ENCODE measurements around the gene GRIK1.

Gene GRIK1

DNA sequence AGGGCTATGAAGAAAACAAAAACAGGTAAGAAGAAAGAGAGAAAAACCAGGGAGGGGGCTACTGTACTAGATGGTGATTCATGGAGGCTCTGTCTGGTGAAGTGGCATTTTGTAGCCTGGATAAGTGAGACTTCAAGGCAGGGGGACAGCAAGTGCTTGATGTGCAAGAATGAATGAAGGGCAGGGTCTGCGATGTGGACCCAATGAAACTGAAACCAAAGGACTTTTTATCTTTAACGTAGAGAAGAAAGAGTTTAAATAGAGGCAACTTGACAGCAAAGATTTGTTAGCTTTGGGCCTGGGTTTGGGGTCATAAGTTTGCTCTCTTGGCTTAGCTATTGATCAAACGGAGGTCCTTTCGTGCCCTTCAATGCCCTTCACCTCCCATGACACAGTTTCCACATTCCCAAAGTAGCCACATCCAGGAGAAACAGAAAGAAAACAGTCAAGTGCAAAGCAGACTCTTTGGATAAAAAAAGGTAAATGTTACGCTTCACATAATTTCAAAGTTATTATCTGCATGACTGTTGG is 291.0 kb downstream of the GRIK1 start:
- Histone ChIP-seq H3K9ac (ENCODE audit: low read length) (no peak overlapping the region), H3K27ac (ENCODE audit: low read length) (no peak overlapping the region), H3K4me3 (ENCODE audit: low read length) (no peak overlapping the region), H3K27me3 (ENCODE audit: control insufficient read depth, insufficient read depth, low read length) (no peaks in the 10 kb centered on the region), H3K36me3 (ENCODE audit: control insufficient read depth, low read depth, low read length) (no peaks in the 10 kb centered on the region), H3K9me3 (ENCODE audit: control insufficient read depth, low read depth, low read length) (no peaks in the 10 kb centered on the region), H3K4me1 (ENCODE audit: control insufficient read depth, low read depth, low read length) (no peaks in the 10 kb centered on the region)

DNA sequence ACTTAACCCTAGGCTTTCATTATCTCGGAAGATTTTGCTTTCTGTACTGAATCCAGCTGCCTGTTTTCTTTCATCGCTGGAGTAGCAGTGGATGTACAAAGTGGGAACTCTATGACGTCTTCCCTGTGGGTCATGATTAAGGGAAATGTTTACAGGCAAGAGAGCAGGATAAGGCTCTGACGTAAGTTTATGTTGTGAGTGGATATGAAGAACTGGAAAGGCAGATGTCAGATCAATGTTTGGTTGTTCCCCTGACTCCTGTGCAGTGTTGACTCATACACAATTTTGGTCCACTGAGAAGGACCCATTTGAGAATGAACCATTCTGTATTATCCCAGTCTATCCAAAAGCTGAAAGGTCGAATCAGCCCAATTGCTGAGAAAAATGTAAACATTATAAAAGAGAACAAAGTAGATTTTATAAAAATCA is 292.4 kb downstream of the GRIK1 start:
- H3K27ac ChIP-seq (ENCODE audit: low read length): no peak overlapping the region
- H3K4me1 ChIP-seq (ENCODE audit: control insufficient read depth, low read depth, low read length): no peaks in the 10 kb centered on the region

DNA sequence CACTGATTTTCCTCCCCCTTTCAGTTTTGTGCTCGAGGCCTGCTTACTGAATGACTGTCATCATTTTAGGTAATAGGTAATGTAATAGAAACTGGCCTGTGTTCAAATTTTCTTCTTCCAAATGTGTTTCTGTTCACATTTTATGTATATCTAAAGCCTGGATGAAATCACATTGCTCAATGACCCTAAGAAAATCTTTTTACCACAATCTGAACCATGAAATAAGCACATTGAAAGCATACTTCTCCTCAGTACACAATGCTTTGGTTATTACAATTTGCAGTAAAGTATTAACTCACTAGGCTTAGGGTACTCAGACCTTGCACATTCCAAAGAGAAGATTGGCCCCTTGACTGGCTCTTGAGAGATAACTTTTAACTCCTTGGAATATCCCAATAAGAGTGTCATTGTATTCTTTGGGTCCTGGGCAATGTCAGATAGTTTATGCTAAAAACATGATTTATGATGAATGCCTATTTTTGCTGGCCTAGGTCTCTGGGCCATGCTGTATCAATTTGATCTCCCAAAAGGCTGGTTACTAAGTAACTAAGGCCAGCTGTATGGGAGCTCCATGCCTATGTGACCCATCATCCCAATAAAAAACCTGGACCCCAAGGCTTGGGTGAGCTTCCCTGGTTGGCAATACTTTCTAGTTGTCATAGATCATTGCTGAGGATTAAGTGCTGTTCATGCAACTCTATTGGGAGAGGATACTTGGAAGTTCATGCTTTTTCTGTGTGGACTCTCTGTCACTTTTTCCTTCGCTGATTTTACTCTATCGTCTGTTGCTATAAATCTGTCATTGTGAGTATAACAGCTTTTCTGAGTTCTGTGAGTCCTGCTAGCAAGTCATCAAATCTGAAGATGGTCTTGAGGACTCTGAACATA is 293.9 kb downstream of the GRIK1 start:
- no peak overlapping the region for H3K27ac ChIP-seq (ENCODE audit: low read length)
- no peak overlapping the region for H3K9ac ChIP-seq (ENCODE audit: low read length)
- no peaks in the 10 kb centered on the region for H3K36me3 ChIP-seq (ENCODE audit: control insufficient read depth, low read depth, low read length)
- H3K4me3 ChIP-seq (ENCODE audit: low read length): no peak overlapping the region
- H3K4me1 ChIP-seq (ENCODE audit: control insufficient read depth, low read depth, low read length): no peaks in the 10 kb centered on the region
- H3K27me3 ChIP-seq (ENCODE audit: control insufficient read depth, insufficient read depth, low read length): no peaks in the 10 kb centered on the region
- H3K9me3 ChIP-seq (ENCODE audit: control insufficient read depth, low read depth, low read length): no peaks in the 10 kb centered on the region

More for the DNA sequence above, 292.4 kb downstream of the GRIK1 start:
- Histone ChIP-seq H3K9ac (ENCODE audit: low read length) (no peak overlapping the region), H3K4me3 (ENCODE audit: low read length) (no peak overlapping the region), H3K9me3 (ENCODE audit: control insufficient read depth, low read depth, low read length) (no peaks in the 10 kb centered on the region), H3K36me3 (ENCODE audit: control insufficient read depth, low read depth, low read length) (no peaks in the 10 kb centered on the region), H3K27me3 (ENCODE audit: control insufficient read depth, insufficient read depth, low read length) (no peaks in the 10 kb centered on the region)

DNA sequence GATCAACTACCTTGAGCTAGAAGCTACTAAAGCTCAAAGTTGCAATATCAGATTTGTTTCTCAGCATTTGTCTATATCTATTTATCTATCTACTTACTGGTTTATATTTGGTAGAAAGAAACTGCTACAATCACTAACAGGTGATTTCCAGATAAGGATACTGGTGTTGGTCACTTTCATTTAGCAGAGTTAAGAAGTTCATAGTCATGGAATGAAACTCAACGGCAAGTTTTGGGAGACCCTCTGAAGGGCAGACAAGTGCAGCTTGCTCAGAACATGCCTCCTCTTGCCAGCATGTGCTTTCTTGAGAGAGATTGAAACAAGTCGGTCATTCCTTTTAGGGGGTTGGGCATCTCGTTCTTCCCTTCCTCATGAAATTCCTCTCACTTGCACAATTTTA is 296.5 kb downstream of the GRIK1 start:
- Histone ChIP-seq H3K9me3 (ENCODE audit: control insufficient read depth, low read depth, low read length) (no peaks in the 10 kb centered on the region), H3K4me3 (ENCODE audit: low read length) (no peak overlapping the region), H3K27me3 (ENCODE audit: control insufficient read depth, insufficient read depth, low read length) (no peaks in the 10 kb centered on the region), H3K4me1 (ENCODE audit: control insufficient read depth, low read depth, low read length) (no peaks in the 10 kb centered on the region), H3K9ac (ENCODE audit: low read length) (no peak overlapping the region), H3K36me3 (ENCODE audit: control insufficient read depth, low read depth, low read length) (no peaks in the 10 kb centered on the region), H3K27ac (ENCODE audit: low read length) (no peak overlapping the region)

DNA sequence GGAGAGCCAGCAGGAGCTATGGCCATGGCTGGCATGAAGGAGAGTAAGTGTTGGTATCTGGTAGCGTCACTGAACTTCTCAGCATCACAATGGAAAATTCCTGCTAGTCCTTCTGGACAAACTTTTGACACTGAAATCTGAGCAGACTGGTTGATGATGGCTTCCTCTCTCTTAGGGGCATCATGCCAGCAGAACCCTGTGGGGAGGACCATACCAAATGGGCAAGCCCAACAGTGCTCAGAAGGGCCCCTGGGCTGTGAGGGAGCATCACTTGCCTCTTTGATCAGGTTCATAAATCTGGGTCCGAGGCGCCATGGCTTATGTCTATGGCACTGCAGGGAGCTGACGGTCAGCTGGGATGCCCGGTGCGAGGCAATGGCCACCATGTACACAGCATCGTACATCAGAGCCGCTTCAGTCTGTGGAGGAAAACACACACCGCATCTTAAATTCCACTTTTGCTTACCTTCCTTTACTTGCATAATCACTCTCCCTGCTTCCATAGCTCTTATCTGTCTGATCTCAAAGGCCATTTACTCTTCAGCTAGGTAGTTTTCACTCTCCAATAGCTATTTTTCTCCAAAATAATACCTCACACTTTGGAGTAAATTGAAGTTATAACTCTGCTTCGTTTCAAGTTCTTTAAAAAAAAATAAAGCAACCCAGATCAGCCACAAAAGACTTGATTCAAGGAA is 297.1 kb downstream of the GRIK1 start:
- no peak overlapping the region for H3K4me3 ChIP-seq (ENCODE audit: low read length)
- H3K9me3 ChIP-seq (ENCODE audit: control insufficient read depth, low read depth, low read length): no peaks in the 10 kb centered on the region
- no peaks in the 10 kb centered on the region for H3K36me3 ChIP-seq (ENCODE audit: control insufficient read depth, low read depth, low read length)
- no peaks in the 10 kb centered on the region for H3K27me3 ChIP-seq (ENCODE audit: control insufficient read depth, insufficient read depth, low read length)
- no peaks in the 10 kb centered on the region for H3K4me1 ChIP-seq (ENCODE audit: control insufficient read depth, low read depth, low read length)
- no peak overlapping the region for H3K9ac ChIP-seq (ENCODE audit: low read length)
- no peak overlapping the region for H3K27ac ChIP-seq (ENCODE audit: low read length)

DNA sequence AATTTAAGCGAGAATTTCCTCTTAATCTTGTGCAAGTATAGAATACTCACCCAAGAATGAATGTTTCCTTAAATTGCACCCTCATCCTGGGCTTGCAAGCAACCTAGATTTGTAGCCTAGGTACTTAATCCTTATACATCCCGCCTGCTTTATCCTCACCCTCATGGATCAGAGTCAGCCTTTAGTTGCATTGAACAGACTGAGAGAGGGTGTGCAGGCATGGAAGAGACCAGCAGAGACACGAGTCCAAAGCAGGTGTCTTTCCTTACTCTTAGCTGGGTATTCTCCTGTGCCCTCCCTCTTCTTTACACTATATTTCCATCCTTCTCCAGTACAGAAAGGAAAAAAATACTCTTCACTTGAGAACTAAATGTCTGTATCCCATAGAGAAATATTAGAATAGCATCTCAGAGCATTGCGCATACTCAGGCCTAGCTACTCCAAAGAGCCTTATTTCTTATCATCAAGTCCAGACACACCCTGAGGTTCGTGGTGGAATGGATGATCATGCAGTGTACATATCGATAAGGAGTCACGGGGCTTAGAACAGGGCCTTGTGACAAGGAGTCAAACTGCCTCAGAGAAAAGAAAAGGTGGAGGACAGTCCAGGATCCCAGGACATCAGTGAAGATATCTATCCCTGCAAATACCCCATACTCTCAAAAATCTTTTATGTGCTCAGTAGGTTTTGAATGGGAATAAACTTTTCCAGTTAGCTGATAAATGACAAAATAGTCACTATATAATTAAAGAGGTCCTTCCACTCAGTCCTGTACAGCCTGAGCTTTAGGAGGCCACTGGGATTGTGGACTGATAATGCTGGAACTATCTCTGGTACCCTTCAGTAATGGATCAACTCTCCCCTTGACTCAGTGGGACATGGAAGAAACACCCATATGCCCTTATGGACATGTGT is 297.9 kb downstream of the GRIK1 start:
- no peak overlapping the region for H3K9ac ChIP-seq (ENCODE audit: low read length)
- no peaks in the 10 kb centered on the region for H3K9me3 ChIP-seq (ENCODE audit: control insufficient read depth, low read depth, low read length)
- H3K36me3 ChIP-seq (ENCODE audit: control insufficient read depth, low read depth, low read length): no peaks in the 10 kb centered on the region
- H3K27ac ChIP-seq (ENCODE audit: low read length): no peak overlapping the region
- no peak overlapping the region for H3K4me3 ChIP-seq (ENCODE audit: low read length)
- H3K27me3 ChIP-seq (ENCODE audit: control insufficient read depth, insufficient read depth, low read length): no peaks in the 10 kb centered on the region
- H3K4me1 ChIP-seq (ENCODE audit: control insufficient read depth, low read depth, low read length): no peaks in the 10 kb centered on the region

DNA sequence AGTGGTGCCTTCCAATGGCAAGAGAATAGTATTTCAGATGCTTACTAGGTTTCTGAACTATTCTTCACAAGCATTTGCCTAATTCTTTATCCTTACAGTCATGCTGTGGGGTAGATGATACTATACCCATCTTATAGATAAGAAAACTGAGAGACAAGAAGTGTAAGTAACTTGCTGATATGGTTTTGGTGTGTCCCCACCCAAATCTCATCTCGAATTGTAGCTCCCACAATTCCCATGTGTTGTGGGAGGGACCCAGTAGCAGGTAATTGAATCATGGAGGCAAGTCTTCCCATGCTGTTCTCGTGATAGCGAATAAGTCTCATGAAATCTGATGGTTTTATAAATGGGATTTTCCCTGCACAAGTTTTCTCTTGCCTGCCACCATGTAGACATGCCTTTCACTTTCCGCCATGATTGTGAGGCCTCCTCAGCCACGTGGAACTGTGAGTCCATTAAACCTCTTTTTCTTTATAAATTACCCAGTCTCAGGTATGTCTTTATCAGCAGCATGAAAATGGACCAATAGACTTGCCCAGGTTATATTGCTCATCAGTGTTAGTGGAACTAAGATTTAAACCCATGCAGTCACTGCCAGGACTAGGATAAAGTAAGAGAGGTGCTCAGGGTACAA is 298.7 kb downstream of the GRIK1 start:
- H3K4me1 ChIP-seq (ENCODE audit: control insufficient read depth, low read depth, low read length): no peaks in the 10 kb centered on the region
- no peak overlapping the region for H3K4me3 ChIP-seq (ENCODE audit: low read length)
- H3K27ac ChIP-seq (ENCODE audit: low read length): no peak overlapping the region
- no peak overlapping the region for H3K9ac ChIP-seq (ENCODE audit: low read length)
- no peaks in the 10 kb centered on the region for H3K9me3 ChIP-seq (ENCODE audit: control insufficient read depth, low read depth, low read length)
- no peaks in the 10 kb centered on the region for H3K27me3 ChIP-seq (ENCODE audit: control insufficient read depth, insufficient read depth, low read length)
- H3K36me3 ChIP-seq (ENCODE audit: control insufficient read depth, low read depth, low read length): no peaks in the 10 kb centered on the region

DNA sequence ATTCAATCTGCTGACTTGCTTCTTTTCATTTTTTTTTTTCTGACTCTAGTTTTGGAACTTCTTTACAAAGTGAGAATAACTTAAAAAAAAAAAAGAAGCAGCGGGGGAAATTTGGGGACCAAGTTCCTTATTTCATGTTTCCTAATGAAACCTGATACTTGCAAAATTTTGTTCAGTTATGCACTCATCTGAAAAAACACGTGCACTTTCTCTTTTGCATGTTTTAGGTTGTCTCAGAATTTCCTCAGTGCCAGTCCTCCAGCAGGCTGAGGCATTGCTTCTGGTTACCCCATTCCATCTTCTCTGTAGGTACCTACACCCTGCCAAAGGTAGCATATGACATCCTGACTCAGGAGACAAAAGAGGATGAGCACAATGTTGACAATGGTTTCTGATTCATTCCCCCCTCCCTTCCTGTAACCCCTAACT is 299.7 kb downstream of the GRIK1 start:
- Histone ChIP-seq H3K27me3 (ENCODE audit: control insufficient read depth, insufficient read depth, low read length) (no peaks in the 10 kb centered on the region), H3K36me3 (ENCODE audit: control insufficient read depth, low read depth, low read length) (no peaks in the 10 kb centered on the region), H3K9me3 (ENCODE audit: control insufficient read depth, low read depth, low read length) (no peaks in the 10 kb centered on the region), H3K4me1 (ENCODE audit: control insufficient read depth, low read depth, low read length) (no peaks in the 10 kb centered on the region), H3K4me3 (ENCODE audit: low read length) (no peak overlapping the region), H3K9ac (ENCODE audit: low read length) (no peak overlapping the region), H3K27ac (ENCODE audit: low read length) (no peak overlapping the region)

DNA sequence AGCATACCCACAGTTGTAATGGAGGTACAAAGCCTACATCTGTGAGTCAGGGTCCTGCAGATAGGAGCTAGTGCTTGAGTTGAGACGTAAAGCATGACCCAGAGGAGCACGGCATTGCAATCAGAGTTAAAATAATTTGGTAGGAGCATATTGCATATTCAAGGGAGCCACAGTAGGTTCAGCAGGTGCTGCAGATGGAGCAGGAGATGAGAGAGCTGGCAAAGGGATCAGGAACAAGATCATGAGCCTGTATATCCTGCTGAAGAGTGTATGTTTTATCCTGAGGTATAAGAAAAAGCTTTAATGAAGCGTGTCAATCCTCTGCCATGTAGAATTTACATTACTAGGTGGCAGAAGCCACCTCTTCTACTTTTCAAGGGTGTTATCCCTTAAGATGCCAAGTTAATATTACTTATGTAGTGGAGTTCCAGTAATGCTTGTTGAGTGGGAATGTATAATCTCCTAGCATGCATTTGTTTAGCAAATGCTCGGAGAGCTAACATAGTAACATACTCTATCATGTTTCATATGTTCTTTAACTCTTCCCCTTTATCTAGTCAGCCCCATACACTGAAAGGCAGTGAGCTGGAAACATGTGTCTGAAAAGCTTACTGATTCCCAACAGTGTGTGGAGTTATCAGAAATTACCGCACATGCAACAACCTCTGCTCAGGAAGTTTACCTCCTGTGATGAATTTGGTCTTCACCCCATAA is 300.3 kb downstream of the GRIK1 start:
- Histone ChIP-seq H3K4me1 (ENCODE audit: control insufficient read depth, low read depth, low read length) (no peaks in the 10 kb centered on the region), H3K27me3 (ENCODE audit: control insufficient read depth, insufficient read depth, low read length) (no peaks in the 10 kb centered on the region), H3K36me3 (ENCODE audit: control insufficient read depth, low read depth, low read length) (no peaks in the 10 kb centered on the region), H3K9ac (ENCODE audit: low read length) (no peak overlapping the region), H3K9me3 (ENCODE audit: control insufficient read depth, low read depth, low read length) (no peaks in the 10 kb centered on the region), H3K4me3 (ENCODE audit: low read length) (no peak overlapping the region), H3K27ac (ENCODE audit: low read length) (no peak overlapping the region)

DNA sequence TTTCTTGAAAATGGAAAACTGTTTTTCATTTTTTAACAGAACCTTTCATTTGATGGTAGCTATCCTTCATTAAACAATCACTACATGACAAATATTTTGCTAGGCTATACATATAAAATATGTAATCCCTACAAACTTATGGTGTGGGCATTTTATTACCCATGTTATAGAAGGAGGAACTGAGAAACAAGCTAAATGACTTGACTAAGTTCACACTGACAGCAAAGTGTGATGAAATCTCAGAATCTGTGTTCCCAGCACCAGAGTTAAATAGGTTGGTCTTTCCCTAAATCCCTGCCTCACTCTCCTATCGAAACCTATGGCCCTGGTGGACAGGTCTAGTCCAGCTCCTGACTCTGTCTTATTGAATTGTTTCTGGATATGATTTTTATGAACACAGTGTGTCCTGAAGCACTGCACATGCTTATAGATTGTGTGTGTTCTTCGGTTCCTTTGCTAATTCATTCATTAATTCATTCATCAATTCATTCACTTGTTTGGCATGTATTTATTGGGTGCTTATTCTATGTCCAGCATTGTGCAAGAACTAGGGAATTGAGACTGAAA is 301.0 kb downstream of the GRIK1 start:
- no peak overlapping the region for H3K4me3 ChIP-seq (ENCODE audit: low read length)
- no peaks in the 10 kb centered on the region for H3K27me3 ChIP-seq (ENCODE audit: control insufficient read depth, insufficient read depth, low read length)
- no peaks in the 10 kb centered on the region for H3K9me3 ChIP-seq (ENCODE audit: control insufficient read depth, low read depth, low read length)
- no peak overlapping the region for H3K9ac ChIP-seq (ENCODE audit: low read length)
- no peaks in the 10 kb centered on the region for H3K4me1 ChIP-seq (ENCODE audit: control insufficient read depth, low read depth, low read length)
- no peaks in the 10 kb centered on the region for H3K36me3 ChIP-seq (ENCODE audit: control insufficient read depth, low read depth, low read length)
- H3K27ac ChIP-seq (ENCODE audit: low read length): no peak overlapping the region
